ENCODE data around the gene FZR1. TPM values are rescaled to one million over a fixed set of nuclear protein-coding genes. Genes with fewer than 3 reads are reported as not detected.

FZR1 gene
- total RNA-seq, 4 donors from 2014 or later = 15.9 to 32.0 (median 21.0) TPM

DNA sequence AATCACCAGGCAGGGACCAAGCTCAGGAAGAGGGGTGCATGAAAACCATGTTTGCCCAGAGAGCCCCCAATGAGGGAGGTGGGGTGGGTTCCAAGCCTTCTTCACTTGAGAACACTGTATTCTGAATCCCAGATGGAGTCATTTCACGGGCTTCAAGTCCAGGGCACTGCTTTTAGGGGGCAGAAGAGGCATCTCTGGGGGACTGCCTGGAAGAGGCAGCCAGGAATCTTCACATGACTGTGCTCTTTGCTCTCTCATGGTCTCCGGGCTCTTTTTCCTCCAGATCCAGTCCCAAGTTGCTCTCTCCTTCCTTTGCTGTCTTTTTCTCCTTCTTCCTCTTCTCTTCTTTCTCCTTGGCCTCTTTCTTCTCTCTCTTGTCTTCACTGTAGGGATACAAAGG, 31.5 kb upstream of the FZR1 start:
- H3K4me1 ChIP-seq = no peaks in the 10 kb centered on the region
- H3K36me3 ChIP-seq = no peaks in the 10 kb centered on the region
- TF ChIP-seq, protein P1, sequence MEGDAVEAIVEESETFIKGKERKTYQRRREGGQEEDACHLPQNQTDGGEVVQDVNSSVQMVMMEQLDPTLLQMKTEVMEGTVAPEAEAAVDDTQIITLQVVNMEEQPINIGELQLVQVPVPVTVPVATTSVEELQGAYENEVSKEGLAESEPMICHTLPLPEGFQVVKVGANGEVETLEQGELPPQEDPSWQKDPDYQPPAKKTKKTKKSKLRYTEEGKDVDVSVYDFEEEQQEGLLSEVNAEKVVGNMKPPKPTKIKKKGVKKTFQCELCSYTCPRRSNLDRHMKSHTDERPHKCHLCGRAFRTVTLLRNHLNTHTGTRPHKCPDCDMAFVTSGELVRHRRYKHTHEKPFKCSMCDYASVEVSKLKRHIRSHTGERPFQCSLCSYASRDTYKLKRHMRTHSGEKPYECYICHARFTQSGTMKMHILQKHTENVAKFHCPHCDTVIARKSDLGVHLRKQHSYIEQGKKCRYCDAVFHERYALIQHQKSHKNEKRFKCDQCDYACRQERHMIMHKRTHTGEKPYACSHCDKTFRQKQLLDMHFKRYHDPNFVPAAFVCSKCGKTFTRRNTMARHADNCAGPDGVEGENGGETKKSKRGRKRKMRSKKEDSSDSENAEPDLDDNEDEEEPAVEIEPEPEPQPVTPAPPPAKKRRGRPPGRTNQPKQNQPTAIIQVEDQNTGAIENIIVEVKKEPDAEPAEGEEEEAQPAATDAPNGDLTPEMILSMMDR (IDR thresholded peaks at IDR 0.05 in 4 of 5, conservative IDR thresholded peaks at IDR 0.05 in 1 of 5) = no peak
- no peak for TF ChIP-seq POLR2A (IDR thresholded peaks at IDR 0.05)
- in situ Hi-C loops (cut with MboI; ENCODE audit: low sequenced_read_pairs in 4 of 4) (loop anchor here (5.0 to 10.0 kb wide), 2 partner anchors 147 to 150 kb away; no protein-coding TSS in a partner anchor), intact Hi-C loops (cut with DNase I; ENCODE audit: low total_unique reads) (no loop called here)
- no peaks in the 10 kb centered on the region for H3K9me3 ChIP-seq
- no peak overlapping the region for H3K27ac ChIP-seq
- peaks cover 3 to 14% (median 4%) of the 10 kb centered on the region in 3 donors for H3K27me3 ChIP-seq
- no peak for DNase-seq
- no peak overlapping the region for H3K4me3 ChIP-seq
- no peak for ATAC-seq

DNA sequence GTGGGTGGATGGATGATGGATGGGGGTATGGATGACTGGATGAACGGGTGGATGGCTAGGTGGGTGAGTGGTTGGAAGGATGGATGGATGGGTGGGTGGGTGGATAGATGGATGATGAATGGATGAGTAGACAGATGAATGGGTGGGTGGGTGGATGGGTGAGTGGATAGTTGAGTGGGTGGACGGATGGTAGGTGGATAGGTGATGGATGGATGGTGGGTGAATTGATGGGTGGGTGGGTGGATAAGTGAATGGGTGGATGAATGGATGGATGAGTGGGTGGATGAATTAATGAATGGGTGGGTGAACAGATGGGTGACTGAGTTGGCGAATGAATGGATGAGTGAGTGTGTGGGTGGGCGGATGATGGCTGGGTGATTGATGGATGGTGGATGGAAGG, 30.7 kb upstream of the FZR1 start:
- Histone ChIP-seq H3K36me3 (no peaks in the 10 kb centered on the region), H3K4me3 (no peak overlapping the region), H3K4me1 (no peaks in the 10 kb centered on the region), H3K27ac (no peak overlapping the region), H3K27me3 (peaks cover 12 to 22% (median 12%) of the 10 kb centered on the region in 3 donors), H3K9me3 (no peaks in the 10 kb centered on the region)
- TF ChIP-seq, protein P1 (IDR thresholded peaks at IDR 0.05 in 4 of 5, conservative IDR thresholded peaks at IDR 0.05 in 1 of 5) = no peak
- no peak for TF ChIP-seq POLR2A (IDR thresholded peaks at IDR 0.05)
- ATAC-seq (no peak), DNase-seq (no peak)
- in situ Hi-C loops (cut with MboI; ENCODE audit: low sequenced_read_pairs in 4 of 4) = loop anchor here in 2 of 4 donors (10.0 kb wide), 1 partner anchor 151 kb away; no protein-coding TSS in a partner anchor
- intact Hi-C loops (cut with DNase I; ENCODE audit: low total_unique reads) = no loop called here

DNA sequence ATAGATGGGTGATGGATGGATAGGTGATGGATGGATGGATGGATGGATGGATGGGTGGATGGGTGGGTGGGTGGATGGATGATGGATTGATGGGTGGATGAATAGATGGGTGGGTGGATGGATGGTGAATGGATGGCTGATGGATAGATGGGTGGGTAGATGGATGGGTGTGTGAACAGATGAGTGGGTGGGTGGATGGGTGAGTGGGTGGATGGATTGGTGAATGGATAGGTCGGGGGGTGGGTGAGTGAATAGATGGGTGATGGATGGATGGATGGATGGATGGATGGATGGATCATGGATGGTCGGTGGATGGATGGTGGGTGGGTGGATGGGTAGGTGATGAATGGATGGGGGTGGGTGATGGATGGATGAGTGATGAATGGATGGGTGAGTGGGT, 29.3 kb upstream of the FZR1 start:
- DNase-seq = no peak
- in situ Hi-C loops (cut with MboI; ENCODE audit: low sequenced_read_pairs in 4 of 4) = loop anchor here in 2 of 4 donors (10.0 kb wide), 1 partner anchor 152 kb away; no protein-coding TSS in a partner anchor
- intact Hi-C loops (cut with DNase I; ENCODE audit: low total_unique reads) = no loop called here

DNA sequence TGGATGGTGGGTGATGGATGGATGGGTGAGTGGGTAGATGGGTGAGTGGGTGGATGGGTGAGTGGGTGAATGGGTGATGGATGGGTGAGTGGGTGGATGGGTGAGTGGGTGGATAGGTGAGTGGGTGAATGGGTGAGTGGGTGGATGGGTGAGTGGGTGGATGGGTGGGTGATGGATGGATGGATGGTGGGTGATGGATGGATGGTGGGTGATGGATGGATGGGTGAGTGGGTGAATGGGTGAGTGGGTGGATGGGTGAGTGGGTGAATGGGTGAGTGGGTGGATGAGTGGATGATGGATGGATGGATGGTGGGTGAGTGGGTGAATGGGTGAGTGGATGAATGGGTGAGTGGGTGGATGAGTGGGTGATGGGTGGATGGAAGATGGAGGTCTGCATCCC, 28.6 kb upstream of the FZR1 start:
- in situ Hi-C loops (cut with MboI; ENCODE audit: low sequenced_read_pairs in 4 of 4) (loop anchor here in 2 of 4 donors (10.0 kb wide), 1 partner anchor 153 kb away; no protein-coding TSS in a partner anchor), intact Hi-C loops (cut with DNase I; ENCODE audit: low total_unique reads) (no loop called here)
- Histone ChIP-seq H3K4me1 (no peaks in the 10 kb centered on the region), H3K27ac (no peak overlapping the region), H3K9me3 (no peaks in the 10 kb centered on the region), H3K4me3 (no peak overlapping the region), H3K27me3 (peaks cover 32 to 43% (median 33%) of the 10 kb centered on the region in 3 donors), H3K36me3 (no peaks in the 10 kb centered on the region)
- TF ChIP-seq POLR2A (IDR thresholded peaks at IDR 0.05) = no peak
- TF ChIP-seq, protein P1 (IDR thresholded peaks at IDR 0.05 in 4 of 5, conservative IDR thresholded peaks at IDR 0.05 in 1 of 5) = no peak
- ATAC-seq (no peak), DNase-seq (no peak)

More for the DNA sequence above, 29.3 kb upstream of the FZR1 start:
- H3K36me3 ChIP-seq = no peaks in the 10 kb centered on the region
- ATAC-seq = no peak
- no peak overlapping the region for H3K4me3 ChIP-seq
- peaks cover 26 to 36% (median 26%) of the 10 kb centered on the region in 3 donors for H3K27me3 ChIP-seq
- no peaks in the 10 kb centered on the region for H3K9me3 ChIP-seq
- no peaks in the 10 kb centered on the region for H3K4me1 ChIP-seq
- no peak overlapping the region for H3K27ac ChIP-seq
- TF ChIP-seq, protein P1 (IDR thresholded peaks at IDR 0.05 in 4 of 5, conservative IDR thresholded peaks at IDR 0.05 in 1 of 5) = no peak
- no peak for TF ChIP-seq POLR2A (IDR thresholded peaks at IDR 0.05)

DNA sequence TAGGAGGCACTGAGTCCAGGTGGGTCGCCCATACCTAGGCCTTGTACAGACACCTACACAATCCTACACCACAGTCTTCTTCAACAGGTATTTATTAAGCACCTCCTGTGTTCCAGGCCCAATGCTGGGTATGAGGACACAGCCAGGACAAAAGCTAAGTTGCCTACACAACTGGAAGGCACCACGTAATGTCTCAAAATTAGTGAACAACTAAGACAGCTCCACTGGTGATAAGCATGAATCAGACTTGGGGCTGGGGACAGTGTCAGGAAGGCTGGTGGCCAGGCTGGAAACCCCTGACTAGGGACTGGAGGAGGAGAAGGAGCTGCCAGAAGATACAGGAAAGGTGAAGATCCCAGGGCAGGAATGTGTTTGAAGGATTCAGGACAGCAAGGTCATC, 28.2 kb upstream of the FZR1 start:
- no peak for DNase-seq
- TF ChIP-seq, protein P1 (IDR thresholded peaks at IDR 0.05 in 4 of 5, conservative IDR thresholded peaks at IDR 0.05 in 1 of 5) = no peak
- H3K4me1 ChIP-seq = no peaks in the 10 kb centered on the region
- H3K36me3 ChIP-seq = no peaks in the 10 kb centered on the region
- peaks cover 34 to 47% (median 38%) of the 10 kb centered on the region in 3 donors for H3K27me3 ChIP-seq
- in situ Hi-C loops (cut with MboI; ENCODE audit: low sequenced_read_pairs in 4 of 4) (loop anchor here in 2 of 4 donors (10.0 kb wide), 1 partner anchor 153 kb away; no protein-coding TSS in a partner anchor), intact Hi-C loops (cut with DNase I; ENCODE audit: low total_unique reads) (no loop called here)
- H3K27ac ChIP-seq = no peak overlapping the region
- H3K9me3 ChIP-seq = no peaks in the 10 kb centered on the region
- H3K4me3 ChIP-seq = no peak overlapping the region
- ATAC-seq = no peak

Measured in gastrocnemius medialis (tissue), 4 donors.